Measurements from ENCODE around the gene MYOM1.
"Not testable (repeated sequence)": the region's sequence is repeated elsewhere in the genome, so short reads cannot be mapped to it uniquely, and the experiment has no call there.

MYOM1 gene

GRCh38 chr18:3079653-3080052 is 140.1 kb downstream of the MYOM1 start:
- no peak for TF ChIP-seq SUZ12 (IDR thresholded peaks at IDR 0.05; ENCODE audit: extremely low read depth, insufficient read depth, insufficient read length)
- TF ChIP-seq YY1 (IDR thresholded peaks at IDR 0.05; ENCODE audit: insufficient read depth, insufficient read length) = no peak
- no peak for TF ChIP-seq ZNF274 (IDR thresholded peaks at IDR 0.05; ENCODE audit: low read depth, low read length)
- Histone ChIP-seq H3K4me3 (ENCODE audit: insufficient read length, low read depth) (no peak overlapping the region), H3K4me1 (ENCODE audit: insufficient read depth, insufficient read length) (no peaks in the 10 kb centered on the region), H3K36me3 (ENCODE audit: insufficient read depth, insufficient read length, low read length) (no peaks in the 10 kb centered on the region), H3K9me3 (ENCODE audit: insufficient read depth, low read length) (no peaks in the 10 kb centered on the region), H3K9ac (ENCODE audit: insufficient read length, low read depth) (no peak overlapping the region), H3K27me3 (ENCODE audit: insufficient read depth, insufficient read length) (no peaks in the 10 kb centered on the region)
- no peak for DNase-seq (ENCODE audit: low read depth, low spot score)

DNA sequence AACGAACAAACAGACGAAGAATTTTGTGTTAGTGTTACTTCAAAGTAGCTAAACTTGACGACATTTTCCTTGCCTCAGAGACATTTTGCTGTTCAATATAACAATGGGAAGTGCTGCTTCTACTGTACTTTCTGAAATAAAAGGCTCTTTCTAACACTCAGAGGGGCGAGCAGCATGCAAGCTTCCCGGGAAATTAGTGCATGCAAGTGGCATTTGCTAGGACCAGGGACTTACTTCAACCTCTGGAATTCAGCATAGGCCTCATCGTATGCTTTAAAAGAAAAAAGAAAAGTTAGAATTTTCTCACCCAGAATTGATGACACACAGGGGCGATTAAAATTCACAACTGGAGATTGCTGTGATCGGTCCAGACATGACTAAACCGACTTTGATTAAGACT is 144.3 kb downstream of the MYOM1 start:
- DNase-seq (ENCODE audit: low read depth, low spot score) = no peak
- no peaks in the 10 kb centered on the region for H3K9me3 ChIP-seq (ENCODE audit: insufficient read depth, low read length)
- TF ChIP-seq ZNF274 (IDR thresholded peaks at IDR 0.05; ENCODE audit: low read depth, low read length) = no peak
- no peak for TF ChIP-seq SUZ12 (IDR thresholded peaks at IDR 0.05; ENCODE audit: extremely low read depth, insufficient read depth, insufficient read length)
- no peak for TF ChIP-seq YY1 (IDR thresholded peaks at IDR 0.05; ENCODE audit: insufficient read depth, insufficient read length)
- no peak overlapping the region for H3K9ac ChIP-seq (ENCODE audit: insufficient read length, low read depth)
- peaks cover 2% of the 10 kb centered on the region for H3K4me1 ChIP-seq (ENCODE audit: insufficient read depth, insufficient read length)
- no peaks in the 10 kb centered on the region for H3K36me3 ChIP-seq (ENCODE audit: insufficient read depth, insufficient read length, low read length)
- H3K27me3 ChIP-seq (ENCODE audit: insufficient read depth, insufficient read length) = no peaks in the 10 kb centered on the region
- H3K4me3 ChIP-seq (ENCODE audit: insufficient read length, low read depth) = no peak overlapping the region

DNA sequence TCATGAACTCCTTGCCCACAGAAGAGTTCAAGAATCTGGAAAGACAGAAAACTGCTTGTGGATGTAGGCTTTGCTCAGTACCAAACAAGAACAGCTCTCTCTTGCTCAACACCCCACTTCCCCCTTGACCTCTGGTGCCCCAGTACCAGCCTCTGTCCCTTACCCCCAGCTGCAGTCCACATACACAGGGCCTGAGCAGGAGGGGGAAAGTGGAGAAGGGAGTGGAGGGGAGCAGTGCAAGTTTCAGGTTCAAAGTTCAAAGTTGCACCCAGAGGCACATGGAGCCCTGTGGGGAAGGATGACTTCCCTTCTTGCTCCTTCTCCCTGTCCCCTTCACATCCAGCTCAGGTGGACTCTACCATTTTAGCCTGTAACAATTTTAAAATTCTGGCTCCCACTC is 145.7 kb downstream of the MYOM1 start:
- H3K4me1 ChIP-seq (ENCODE audit: insufficient read depth, insufficient read length) = peaks cover 2% of the 10 kb centered on the region
- no peak overlapping the region for H3K9ac ChIP-seq (ENCODE audit: insufficient read length, low read depth)
- no peaks in the 10 kb centered on the region for H3K9me3 ChIP-seq (ENCODE audit: insufficient read depth, low read length)
- no peaks in the 10 kb centered on the region for H3K36me3 ChIP-seq (ENCODE audit: insufficient read depth, insufficient read length, low read length)
- H3K27me3 ChIP-seq (ENCODE audit: insufficient read depth, insufficient read length) = no peaks in the 10 kb centered on the region
- H3K4me3 ChIP-seq (ENCODE audit: insufficient read length, low read depth) = no peak overlapping the region
- no peak for DNase-seq (ENCODE audit: low read depth, low spot score)
- no peak for TF ChIP-seq SUZ12 (IDR thresholded peaks at IDR 0.05; ENCODE audit: extremely low read depth, insufficient read depth, insufficient read length)
- TF ChIP-seq ZNF274 (IDR thresholded peaks at IDR 0.05; ENCODE audit: low read depth, low read length) = no peak
- TF ChIP-seq YY1 (IDR thresholded peaks at IDR 0.05; ENCODE audit: insufficient read depth, insufficient read length) = no peak

GRCh38 chr18:3073353-3073752 is 146.4 kb downstream of the MYOM1 start:
- H3K4me3 ChIP-seq (ENCODE audit: insufficient read length, low read depth); DNase-seq (ENCODE audit: low read depth, low spot score): not testable (repeated sequence)

DNA sequence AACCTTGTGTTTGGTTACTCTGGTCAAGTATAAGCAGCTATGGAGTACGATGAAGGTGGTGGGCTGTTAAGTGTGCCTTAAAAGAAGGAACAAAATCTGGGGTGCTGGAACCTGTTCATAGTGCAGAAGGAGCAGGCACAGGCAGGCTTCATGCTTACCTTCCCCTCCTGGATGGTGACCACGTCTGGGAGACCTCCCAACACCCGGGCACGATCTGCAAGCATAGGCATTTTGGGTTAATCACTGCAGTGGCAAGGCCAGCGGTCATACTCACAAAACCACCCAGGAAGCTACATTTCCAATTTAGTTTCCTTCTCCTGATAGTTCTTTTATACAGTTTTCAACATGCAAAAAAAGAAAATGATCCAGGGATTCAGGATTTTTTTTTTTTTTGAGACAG is 148.1 kb downstream of the MYOM1 start:
- H3K9me3 ChIP-seq (ENCODE audit: insufficient read depth, low read length) = no peaks in the 10 kb centered on the region
- H3K4me1 ChIP-seq (ENCODE audit: insufficient read depth, insufficient read length) = peaks cover 2% of the 10 kb centered on the region
- no peaks in the 10 kb centered on the region for H3K27me3 ChIP-seq (ENCODE audit: insufficient read depth, insufficient read length)
- no peak overlapping the region for H3K9ac ChIP-seq (ENCODE audit: insufficient read length, low read depth)
- H3K4me3 ChIP-seq (ENCODE audit: insufficient read length, low read depth) = no peak overlapping the region
- no peak for TF ChIP-seq SUZ12 (IDR thresholded peaks at IDR 0.05; ENCODE audit: extremely low read depth, insufficient read depth, insufficient read length)
- TF ChIP-seq ZNF274 (IDR thresholded peaks at IDR 0.05; ENCODE audit: low read depth, low read length) = no peak
- no peak for TF ChIP-seq YY1 (IDR thresholded peaks at IDR 0.05; ENCODE audit: insufficient read depth, insufficient read length)
- no peaks in the 10 kb centered on the region for H3K36me3 ChIP-seq (ENCODE audit: insufficient read depth, insufficient read length, low read length)
- no peak for DNase-seq (ENCODE audit: low read depth, low spot score)

More at GRCh38 chr18:3073353-3073752, 146.4 kb downstream of the MYOM1 start:
- H3K27me3 ChIP-seq (ENCODE audit: insufficient read depth, insufficient read length); H3K9ac ChIP-seq (ENCODE audit: insufficient read length, low read depth); H3K9me3 ChIP-seq (ENCODE audit: insufficient read depth, low read length); H3K4me1 ChIP-seq (ENCODE audit: insufficient read depth, insufficient read length); H3K36me3 ChIP-seq (ENCODE audit: insufficient read depth, insufficient read length, low read length): not testable (repeated sequence)

- H3K9me3 ChIP-seq (ENCODE audit: insufficient read depth, low read length) = no peaks in the 10 kb centered on the region
- no peak overlapping the region for H3K9ac ChIP-seq (ENCODE audit: insufficient read length, low read depth)
- no peaks in the 10 kb centered on the region for H3K36me3 ChIP-seq (ENCODE audit: insufficient read depth, insufficient read length, low read length)
- TF ChIP-seq YY1 (IDR thresholded peaks at IDR 0.05; ENCODE audit: insufficient read depth, insufficient read length) (no peak), SUZ12 (IDR thresholded peaks at IDR 0.05; ENCODE audit: extremely low read depth, insufficient read depth, insufficient read length) (no peak), ZNF274 (IDR thresholded peaks at IDR 0.05; ENCODE audit: low read depth, low read length) (no peak)
- H3K4me1 ChIP-seq (ENCODE audit: insufficient read depth, insufficient read length) = peaks cover 2% of the 10 kb centered on the region
- no peak for DNase-seq (ENCODE audit: low read depth, low spot score)
- H3K4me3 ChIP-seq (ENCODE audit: insufficient read length, low read depth) = no peak overlapping the region
- H3K27me3 ChIP-seq (ENCODE audit: insufficient read depth, insufficient read length) = no peaks in the 10 kb centered on the region
Measured at GRCh38 chr18:3069671-3070433, 149.9 kb downstream of the MYOM1 start.

- no peak overlapping the region for H3K4me3 ChIP-seq (ENCODE audit: insufficient read length, low read depth)
Measured at GRCh38 chr18:3067722-3068121, 152.0 kb downstream of the MYOM1 start.

More at GRCh38 chr18:3067722-3068121, 152.0 kb downstream of the MYOM1 start:
- Histone ChIP-seq H3K36me3 (ENCODE audit: insufficient read depth, insufficient read length, low read length) (no peaks in the 10 kb centered on the region), H3K9me3 (ENCODE audit: insufficient read depth, low read length) (no peaks in the 10 kb centered on the region), H3K9ac (ENCODE audit: insufficient read length, low read depth) (no peak overlapping the region), H3K27me3 (ENCODE audit: insufficient read depth, insufficient read length) (no peaks in the 10 kb centered on the region), H3K4me1 (ENCODE audit: insufficient read depth, insufficient read length) (no peaks in the 10 kb centered on the region)
- no peak for DNase-seq (ENCODE audit: low read depth, low spot score)
- no peak for TF ChIP-seq ZNF274 (IDR thresholded peaks at IDR 0.05; ENCODE audit: low read depth, low read length)
- no peak for TF ChIP-seq YY1 (IDR thresholded peaks at IDR 0.05; ENCODE audit: insufficient read depth, insufficient read length)
- no peak for TF ChIP-seq SUZ12 (IDR thresholded peaks at IDR 0.05; ENCODE audit: extremely low read depth, insufficient read depth, insufficient read length)
